SK-N-SH (cell line): ENCODE results near the gene SELPLG. TPM values are rescaled to one million over a fixed set of nuclear protein-coding genes. Genes with fewer than 3 reads are reported as not detected.
"Not testable (repeated sequence)": the region's sequence is repeated elsewhere in the genome, so short reads cannot be mapped to it uniquely, and the experiment has no call there.

Experiments
- CTCF ChIA-PET: fragments of 300-600, 350-600 bp; formaldehyde crosslinking; extraction: SDS; loops from one replicate; lab custom pipeline; 2021; lab: Yijun Ruan, JAX
- POLR2A ChIA-PET: fragments of 350-600 bp; sonication (Branson Sonifier 250); formaldehyde crosslinking; extraction: SDS; loops from one replicate; lab custom pipeline; 2020; ENCODE audit warnings: antibody characterized with exemption, inconsistent platforms; lab: Yijun Ruan, JAX
- DNase-seq: peaks from one replicate; pipeline ENCODE4 v3.0.0; 2012
- H2AFZ ChIP-seq: fragments of 200-600 bp; sonication (generic); 2 replicates; pipeline ENCODE4 v1.8.1; 2016; ENCODE audit warnings: antibody characterized with exemption, mild to moderate bottlenecking, low read depth
- H3F3A ChIP-seq: fragments of 200-600 bp; sonication (generic); replicated peaks from 2 replicates; pipeline ENCODE3; 2016; ENCODE audit warnings: antibody characterized with exemption, mild to moderate bottlenecking; ENCODE audit not compliant: insufficient read depth
- H3K27ac ChIP-seq, 2 experiments: fragments of 200-500 bp in 1 of 2; fragments of 200-600 bp in 1 of 2; sonication (Bioruptor generic) in 1 of 2; sonication (generic), shearing (Covaris generic) in 1 of 2; 2 replicates each; pipeline versions ENCODE4 v1.5.1 to v1.6.1; 2014 to 2016; ENCODE audit warnings: low read depth in 2 of 2, inconsistent platforms in 1 of 2, low read length in 1 of 2, mild to moderate bottlenecking in 1 of 2, mixed read lengths in 1 of 2
- H3K27me3 ChIP-seq: fragments of 200-600 bp; sonication (generic), shearing (Covaris generic); 2 replicates; pipeline ENCODE4 v1.6.1; 2016; ENCODE audit warnings: mixed run types; ENCODE audit not compliant: insufficient read depth
- H3K36me3 ChIP-seq, 2 experiments: fragments of 200-500 bp in 1 of 2; fragments of 200-600 bp in 1 of 2; sonication (Bioruptor generic) in 1 of 2; sonication (generic) in 1 of 2; replicated peaks in 1 of 2; 2 replicates each; pipeline versions ENCODE3 to v1.5.1; 2014 to 2016; ENCODE audit warnings: low read length in 1 of 2, mild to moderate bottlenecking in 1 of 2; ENCODE audit not compliant: insufficient read depth in 2 of 2, control insufficient read depth in 1 of 2
- H3K4me1 ChIP-seq, 2 experiments: fragments of 200-500 bp in 1 of 2; fragments of 200-600 bp in 1 of 2; sonication (Bioruptor generic) in 1 of 2; sonication (generic), shearing (Covaris generic) in 1 of 2; 2 replicates each; pipeline versions ENCODE4 v1.5.1 to v1.6.1; 2014 to 2016; ENCODE audit warnings: low read depth in 1 of 2, low read length in 1 of 2, mixed run types in 1 of 2; ENCODE audit not compliant: insufficient read depth in 2 of 2, control insufficient read depth in 1 of 2
- H3K4me2 ChIP-seq: fragments of 200-600 bp; sonication (generic), shearing (Covaris generic); 2 replicates; pipeline ENCODE4 v1.6.1; 2017; ENCODE audit warnings: mixed run types
- H3K4me3 ChIP-seq, 2 experiments: fragments of 200-500 bp in 1 of 2; fragments of 200-600 bp in 1 of 2; sonication (Bioruptor generic) in 1 of 2; sonication (generic), shearing (Covaris generic) in 1 of 2; 2 replicates each; pipeline versions ENCODE4 v1.5.1 to v1.8.1; 2014 to 2016; ENCODE audit warnings: low read depth in 2 of 2, inconsistent platforms in 1 of 2, low read length in 1 of 2, mild to moderate bottlenecking in 1 of 2, mixed read lengths in 1 of 2, moderate library complexity in 1 of 2
- H3K79me2 ChIP-seq: fragments of 200-600 bp; sonication (generic); 2 replicates; pipeline ENCODE4 v1.8.1; 2017; ENCODE audit warnings: mild to moderate bottlenecking; ENCODE audit not compliant: insufficient read depth
- H3K9ac ChIP-seq: fragments of 200-600 bp; sonication (generic); 2 replicates; pipeline ENCODE4 v1.6.1; 2017; ENCODE audit warnings: mixed run types
- H3K9me2 ChIP-seq: fragments of 200-600 bp; sonication (generic); 2 replicates; pipeline ENCODE4 v1.6.1; 2017; ENCODE audit warnings: mixed run types
- H3K9me3 ChIP-seq: fragments of 200-600 bp; sonication (generic); 2 replicates; pipeline ENCODE4 v1.6.1; 2017; ENCODE audit warnings: mixed run types, mild to moderate bottlenecking, moderate library complexity
- H4K20me1 ChIP-seq: fragments of 200-600 bp; sonication (generic); 2 replicates; pipeline ENCODE4 v1.6.1; 2017; ENCODE audit warnings: mild to moderate bottlenecking, mixed run types; ENCODE audit not compliant: insufficient read depth
- FOSL2 ChIP-seq: IDR thresholded peaks from 2 replicates; pipeline ENCODE4 v1.4.0; 2012; ENCODE audit warnings: low read depth, mild to moderate bottlenecking, moderate library complexity, borderline replicate concordance
- FOXJ3 ChIP-seq: sonication (generic); formaldehyde crosslinking; IDR thresholded peaks from 2 replicates; pipeline ENCODE4 v1.5.1; 2020; ENCODE audit warnings: mild to moderate bottlenecking, missing genetic modification reagents
- NFIC ChIP-seq: IDR thresholded peaks from 2 replicates; pipeline ENCODE4 v1.4.0; 2012; ENCODE audit warnings: borderline replicate concordance
- NRF1 ChIP-seq: IDR thresholded peaks from 2 replicates; pipeline ENCODE4 v1.6.1; 2012; ENCODE audit warnings: low read depth, mild to moderate bottlenecking, low read length
- POLR2AphosphoS5 ChIP-seq: IDR thresholded peaks from 2 replicates; pipeline ENCODE4 v1.6.1; 2012; ENCODE audit warnings: low read depth, low read length
- RAD21 ChIP-seq: IDR thresholded peaks from 2 replicates; pipeline ENCODE4 v1.6.1; 2012; ENCODE audit warnings: mild to moderate bottlenecking, low read length
- RCOR1 ChIP-seq: fragments of 150-350 bp; IDR thresholded peaks from 2 replicates; pipeline ENCODE4 v1.6.1; 2017; ENCODE audit warnings: antibody characterized with exemption, low read length
- RXRA ChIP-seq: IDR thresholded peaks from 2 replicates; pipeline ENCODE4 v1.4.0; 2012; ENCODE audit warnings: low read depth, mild to moderate bottlenecking, borderline replicate concordance
- TEAD4 ChIP-seq: IDR thresholded peaks from 2 replicates; pipeline ENCODE4 v1.4.0; 2012; ENCODE audit warnings: mild to moderate bottlenecking, borderline replicate concordance; ENCODE audit not compliant: insufficient read depth
- WGBS: methylation state at CpG from one replicate; pipeline ENCODE4 v1.1.6; 2017; ENCODE audit warnings: low lambda C conversion rate; 5-methylcytosine and 5-hydroxymethylcytosine counted together
- polyA plus RNA-seq, 3 experiments: library from polyadenylated mRNA; depleted of rRNA; stranded (reverse); fragments of >200 nt; gene quantifications; 2 replicates each; pipeline ENCODE4 v1.2.3, GENCODE V29; 2012
- TF ChIP-seq, protein P1 (sequence below): IDR thresholded peaks from 2 replicates; pipeline ENCODE4 v1.4.0; 2012; ENCODE audit warnings: low read depth, borderline replicate concordance
- TF ChIP-seq, protein P2 (sequence below): IDR thresholded peaks from 2 replicates; pipeline ENCODE4 v1.4.0; 2012; ENCODE audit warnings: low read depth, borderline replicate concordance

The SELPLG gene
- polyA plus RNA-seq, 1 of the 3 experiments (the other 2 are of a cell fraction), result 2.8 TPM

DNA sequence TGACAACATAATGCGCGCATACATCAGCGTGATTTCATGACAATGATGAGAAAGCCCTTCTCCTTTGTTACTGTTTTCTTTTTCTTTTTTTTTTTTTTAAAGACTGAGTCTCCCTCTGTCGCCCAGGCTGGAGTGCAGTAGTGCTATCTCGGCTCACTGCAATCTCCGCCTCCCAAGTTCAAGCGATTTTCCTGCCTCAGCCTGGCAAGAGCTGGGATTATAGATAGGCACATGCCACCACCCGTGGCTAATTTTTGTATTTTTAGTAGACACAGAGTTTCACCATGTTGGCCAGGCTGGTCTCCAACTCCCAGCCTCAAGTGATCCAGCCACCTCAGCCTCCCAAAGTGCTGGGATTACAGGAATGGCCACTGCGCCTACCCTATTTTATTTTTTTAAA is 20.9 kb upstream of the SELPLG start:
- WGBS, result 97% methylated on average over 9 of the region's 9 CpGs
- CTCF ChIA-PET, result interaction anchor here (1.1 to 2.0 kb wide), 4 partner anchors 10 to 149 kb away, joined by 3 to 15 read pairs (median 5); no protein-coding TSS in a partner anchor
- H2AFZ ChIP-seq, H3K4me3 ChIP-seq, H3K9me2 ChIP-seq, H4K20me1 ChIP-seq, H3K4me2 ChIP-seq, H3K9me3 ChIP-seq, H3K27me3 ChIP-seq, H3K9ac ChIP-seq, DNase-seq, H3K4me1 ChIP-seq, POLR2A ChIA-PET: not testable (repeated sequence)
- peak overlapping the region in 1 of 2 experiments; percentile 18; a peak in 1 of 4 replicates for H3K27ac ChIP-seq
- H3K36me3 ChIP-seq, result peaks cover 50 to 58% of the 10 kb centered on the region in 2 experiments
- H3K79me2 ChIP-seq, result peaks cover 67% of the 10 kb centered on the region
- H3F3A ChIP-seq, result peaks cover 57% of the 10 kb centered on the region

DNA sequence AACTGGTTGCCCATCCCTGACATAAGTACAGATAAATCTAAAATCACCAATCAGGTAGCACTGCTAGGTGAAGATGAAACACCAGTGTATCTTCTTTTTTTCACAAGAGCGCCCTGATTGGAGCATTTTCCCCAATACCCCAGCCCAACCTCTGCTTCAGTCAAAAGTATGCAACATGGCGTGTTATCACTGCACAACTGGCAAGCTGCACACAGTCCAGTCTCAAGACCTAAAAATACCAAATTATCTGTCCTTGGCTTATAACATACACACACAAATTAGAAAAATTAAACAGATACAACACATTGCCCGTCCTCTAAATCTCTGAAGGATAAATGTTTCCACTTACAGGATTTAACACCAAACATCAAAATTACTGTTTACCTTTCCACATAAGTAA is 20.2 kb upstream of the SELPLG start:
- DNase-seq, result no peak
- Histone ChIP-seq H3K4me1 (peaks cover 4% of the 10 kb centered on the region in 2 experiments; a peak in 2 of 4 replicates), H3K9me3 (no peaks in the 10 kb centered on the region), H3K79me2 (peaks cover 60% of the 10 kb centered on the region), H3K9ac (no peak overlapping the region), H3K9me2 (no peaks in the 10 kb centered on the region), H3K36me3 (peaks cover 48 to 51% of the 10 kb centered on the region in 2 experiments), H2AFZ (no peak overlapping the region), H3K4me3 (no peak overlapping the region), H3K27ac (peak overlapping the region in 1 of 2 experiments; percentile 87; a peak in 2 of 4 replicates), H3K27me3 (no peaks in the 10 kb centered on the region), H4K20me1 (no peaks in the 10 kb centered on the region; the same call in 1 of the 2 replicates), H3K4me2 (no peak overlapping the region), H3F3A (peaks cover 58% of the 10 kb centered on the region)
- WGBS, result 96% methylated on average over 3 of the region's 3 CpGs
- POLR2A ChIA-PET, result no interaction called here
- CTCF ChIA-PET, result interaction anchor here (1.1 to 2.0 kb wide), 5 partner anchors 11 to 297 kb away, joined by 3 to 15 read pairs (median 6); no protein-coding TSS in a partner anchor
- TF ChIP-seq FOSL2 (no peak), RXRA (no peak), NFIC (no peak), RAD21 (no peak), TEAD4 (no peak), NRF1 (no peak)
- TF ChIP-seq, protein P1, sequence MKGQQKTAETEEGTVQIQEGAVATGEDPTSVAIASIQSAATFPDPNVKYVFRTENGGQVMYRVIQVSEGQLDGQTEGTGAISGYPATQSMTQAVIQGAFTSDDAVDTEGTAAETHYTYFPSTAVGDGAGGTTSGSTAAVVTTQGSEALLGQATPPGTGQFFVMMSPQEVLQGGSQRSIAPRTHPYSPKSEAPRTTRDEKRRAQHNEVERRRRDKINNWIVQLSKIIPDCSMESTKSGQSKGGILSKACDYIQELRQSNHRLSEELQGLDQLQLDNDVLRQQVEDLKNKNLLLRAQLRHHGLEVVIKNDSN, result no peak

DNA sequence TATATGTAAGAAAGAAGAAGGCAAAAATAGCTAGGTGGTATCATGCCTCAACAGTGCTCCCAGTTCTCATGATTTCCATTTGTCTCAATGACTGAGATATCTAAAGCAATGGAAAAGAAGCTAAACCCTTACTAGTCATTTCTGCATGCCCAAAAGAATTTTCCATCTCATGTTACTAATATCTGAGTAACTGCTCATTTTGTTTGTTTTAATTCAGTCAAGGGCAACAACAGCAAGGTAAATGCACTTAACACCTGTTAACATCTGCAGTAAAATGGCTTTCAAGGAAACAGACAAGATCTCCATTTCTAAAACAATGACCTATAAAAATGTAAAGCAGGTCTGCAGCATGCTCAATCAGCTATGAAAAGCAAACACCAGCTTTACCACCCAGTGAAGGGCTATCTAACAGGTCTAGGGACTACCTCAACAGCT is 19.4 kb upstream of the SELPLG start:
- POLR2A ChIA-PET, result no interaction called here
- no peaks in the 10 kb centered on the region for H3K9me2 ChIP-seq
- CTCF ChIA-PET, result interaction anchor here (0.7 to 2.0 kb wide), 8 partner anchors 11 to 298 kb away, joined by 3 to 15 read pairs (median 4); no protein-coding TSS in a partner anchor
- no peak for DNase-seq
- H3F3A ChIP-seq, result peaks cover 64% of the 10 kb centered on the region
- H4K20me1 ChIP-seq, result no peaks in the 10 kb centered on the region; the same call in 1 of the 2 replicates
- H3K27ac ChIP-seq, result peak overlapping the region in 1 of 2 experiments; percentile 87; a peak in 2 of 4 replicates
- no peak overlapping the region for H3K4me2 ChIP-seq
- no peak overlapping the region for H3K4me3 ChIP-seq
- TF ChIP-seq, protein P1, result no peak
- TF ChIP-seq FOXJ3 (no peak), RAD21 (no peak), POLR2AphosphoS5 (no peak), RCOR1 (no peak)
- TF ChIP-seq, protein P2, sequence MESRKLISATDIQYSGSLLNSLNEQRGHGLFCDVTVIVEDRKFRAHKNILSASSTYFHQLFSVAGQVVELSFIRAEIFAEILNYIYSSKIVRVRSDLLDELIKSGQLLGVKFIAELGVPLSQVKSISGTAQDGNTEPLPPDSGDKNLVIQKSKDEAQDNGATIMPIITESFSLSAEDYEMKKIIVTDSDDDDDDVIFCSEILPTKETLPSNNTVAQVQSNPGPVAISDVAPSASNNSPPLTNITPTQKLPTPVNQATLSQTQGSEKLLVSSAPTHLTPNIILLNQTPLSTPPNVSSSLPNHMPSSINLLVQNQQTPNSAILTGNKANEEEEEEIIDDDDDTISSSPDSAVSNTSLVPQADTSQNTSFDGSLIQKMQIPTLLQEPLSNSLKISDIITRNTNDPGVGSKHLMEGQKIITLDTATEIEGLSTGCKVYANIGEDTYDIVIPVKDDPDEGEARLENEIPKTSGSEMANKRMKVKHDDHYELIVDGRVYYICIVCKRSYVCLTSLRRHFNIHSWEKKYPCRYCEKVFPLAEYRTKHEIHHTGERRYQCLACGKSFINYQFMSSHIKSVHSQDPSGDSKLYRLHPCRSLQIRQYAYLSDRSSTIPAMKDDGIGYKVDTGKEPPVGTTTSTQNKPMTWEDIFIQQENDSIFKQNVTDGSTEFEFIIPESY, result no peak
- peaks cover 50% of the 10 kb centered on the region in 2 experiments for H3K36me3 ChIP-seq
- H3K27me3 ChIP-seq, result no peaks in the 10 kb centered on the region
- peaks cover 4 to 12% of the 10 kb centered on the region in 2 experiments; a peak in 2 of 4 replicates for H3K4me1 ChIP-seq
- H3K9me3 ChIP-seq, result no peaks in the 10 kb centered on the region
- H3K9ac ChIP-seq, result no peak overlapping the region
- peaks cover 58% of the 10 kb centered on the region for H3K79me2 ChIP-seq
- H2AFZ ChIP-seq, result no peak overlapping the region
